ENCODE results near the gene RNU1-1. TPM values are rescaled to one million over a fixed set of nuclear protein-coding genes. Genes with fewer than 3 reads are reported as not detected.
"Not testable (repeated sequence)": the region's sequence is repeated elsewhere in the genome, so short reads cannot be mapped to it uniquely, and the experiment has no call there.

RNU1-1 gene
- total RNA-seq, 2 experiments from 2014 or later, result under 0.01 to 1,968 TPM

DNA sequence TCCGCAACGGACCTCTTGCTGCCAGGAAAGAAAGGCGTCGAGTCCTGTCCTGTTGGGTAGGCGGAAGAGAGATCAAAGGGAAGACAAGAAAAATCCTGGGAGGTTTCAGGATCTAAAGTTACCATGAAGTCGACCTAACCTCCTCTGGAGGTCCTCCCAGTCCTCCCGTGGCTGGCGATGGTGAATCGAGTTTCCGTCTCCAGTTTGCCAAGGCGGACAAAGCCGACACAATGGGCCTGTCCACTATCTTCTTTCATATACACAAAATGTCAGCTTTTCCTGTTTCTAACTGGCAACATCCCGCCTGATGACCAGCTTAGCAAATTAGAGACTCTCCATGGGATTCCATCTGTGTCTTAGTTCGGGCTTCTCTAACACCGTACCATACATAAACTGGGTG is 22.7 kb upstream of the RNU1-1 start:
- H3K9me2 ChIP-seq (ENCODE audit: insufficient read depth, low read length); H2AFZ ChIP-seq (ENCODE audit: low read length); DNase-seq (ENCODE audit: low spot score); intact Hi-C loops (cut with micrococcal nuclease; ENCODE audit: unreplicated experiment); H3K4me1 ChIP-seq (ENCODE audit: insufficient read depth, low read length, poor library complexity, severe bottlenecking); H4K20me1 ChIP-seq (ENCODE audit: insufficient read depth, low read length); BruUV-seq (replicated peaks); H3K36me3 ChIP-seq (ENCODE audit: insufficient read depth, low read length); H3K4me3 ChIP-seq (ENCODE audit: low read depth, low read length, poor library complexity, severe bottlenecking); H3K79me2 ChIP-seq (ENCODE audit: insufficient read depth, low read depth, low read length); POLR2A ChIA-PET; H3K4me2 ChIP-seq (ENCODE audit: low read length); CTCF ChIA-PET (ENCODE audit: unreplicated experiment); H3K9me3 ChIP-seq (ENCODE audit: low read length); H3K27ac ChIP-seq (ENCODE audit: low read depth, low read length, poor library complexity, severe bottlenecking): not testable (repeated sequence)

DNA sequence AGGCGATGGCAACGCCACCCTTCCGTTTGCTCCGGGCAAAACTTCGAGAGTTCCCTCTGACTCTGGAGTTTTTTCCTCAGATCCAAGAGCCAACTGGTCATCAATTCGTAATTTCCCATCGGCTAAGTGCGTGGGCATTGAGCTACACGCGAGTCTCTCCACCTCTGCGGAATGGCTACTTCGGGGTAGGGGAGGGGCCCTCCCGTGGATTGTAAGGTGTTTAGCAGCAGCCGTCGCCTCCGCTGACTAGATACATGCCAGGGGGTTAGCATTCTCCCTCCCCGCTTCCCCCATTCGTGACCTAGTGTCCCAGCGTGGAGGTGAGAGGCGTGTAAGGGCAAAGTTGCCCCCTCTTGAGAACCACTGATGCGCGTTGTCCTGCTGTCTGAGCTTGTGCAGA is 21.8 kb upstream of the RNU1-1 start:
- H3K4me1 ChIP-seq (ENCODE audit: insufficient read depth, low read length, poor library complexity, severe bottlenecking); H4K20me1 ChIP-seq (ENCODE audit: insufficient read depth, low read length); BruUV-seq (replicated peaks); H3K4me3 ChIP-seq (ENCODE audit: low read depth, low read length, poor library complexity, severe bottlenecking); H3K9me3 ChIP-seq (ENCODE audit: low read length); H3K4me2 ChIP-seq (ENCODE audit: low read length); H3K36me3 ChIP-seq (ENCODE audit: insufficient read depth, low read length); intact Hi-C loops (cut with micrococcal nuclease; ENCODE audit: unreplicated experiment); POLR2A ChIA-PET; H2AFZ ChIP-seq (ENCODE audit: low read length); H3K27ac ChIP-seq (ENCODE audit: low read depth, low read length, poor library complexity, severe bottlenecking); CTCF ChIA-PET (ENCODE audit: unreplicated experiment); DNase-seq (ENCODE audit: low spot score); H3K9me2 ChIP-seq (ENCODE audit: insufficient read depth, low read length); H3K79me2 ChIP-seq (ENCODE audit: insufficient read depth, low read depth, low read length): not testable (repeated sequence)

DNA sequence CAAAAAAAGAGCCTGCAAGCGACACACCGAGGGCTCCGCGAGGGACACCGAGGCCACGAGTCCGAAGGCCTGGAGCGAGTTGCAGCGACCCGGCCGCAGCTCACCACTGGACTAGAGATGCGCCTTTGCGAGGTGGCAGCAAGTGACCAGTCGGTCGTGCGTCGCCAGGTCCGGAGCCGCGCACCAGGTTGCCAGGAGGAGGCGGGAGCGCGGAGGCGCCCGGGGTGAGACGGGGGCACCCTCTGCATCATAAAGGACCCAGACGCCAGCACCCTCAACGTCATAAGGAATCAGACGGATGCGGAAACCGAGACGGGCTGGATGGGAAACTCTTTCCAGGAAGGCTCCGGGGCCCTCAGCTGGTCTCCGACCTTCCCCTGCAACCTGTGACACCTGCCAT is 21.4 kb upstream of the RNU1-1 start:
- H3K27ac ChIP-seq (ENCODE audit: low read depth, low read length, poor library complexity, severe bottlenecking); DNase-seq (ENCODE audit: low spot score); H4K20me1 ChIP-seq (ENCODE audit: insufficient read depth, low read length); H3K4me1 ChIP-seq (ENCODE audit: insufficient read depth, low read length, poor library complexity, severe bottlenecking); H2AFZ ChIP-seq (ENCODE audit: low read length); H3K79me2 ChIP-seq (ENCODE audit: insufficient read depth, low read depth, low read length); H3K4me2 ChIP-seq (ENCODE audit: low read length); H3K36me3 ChIP-seq (ENCODE audit: insufficient read depth, low read length); intact Hi-C loops (cut with micrococcal nuclease; ENCODE audit: unreplicated experiment); H3K4me3 ChIP-seq (ENCODE audit: low read depth, low read length, poor library complexity, severe bottlenecking); POLR2A ChIA-PET; CTCF ChIA-PET (ENCODE audit: unreplicated experiment); H3K9me2 ChIP-seq (ENCODE audit: insufficient read depth, low read length); BruUV-seq (replicated peaks); H3K9me3 ChIP-seq (ENCODE audit: low read length): not testable (repeated sequence)

DNA sequence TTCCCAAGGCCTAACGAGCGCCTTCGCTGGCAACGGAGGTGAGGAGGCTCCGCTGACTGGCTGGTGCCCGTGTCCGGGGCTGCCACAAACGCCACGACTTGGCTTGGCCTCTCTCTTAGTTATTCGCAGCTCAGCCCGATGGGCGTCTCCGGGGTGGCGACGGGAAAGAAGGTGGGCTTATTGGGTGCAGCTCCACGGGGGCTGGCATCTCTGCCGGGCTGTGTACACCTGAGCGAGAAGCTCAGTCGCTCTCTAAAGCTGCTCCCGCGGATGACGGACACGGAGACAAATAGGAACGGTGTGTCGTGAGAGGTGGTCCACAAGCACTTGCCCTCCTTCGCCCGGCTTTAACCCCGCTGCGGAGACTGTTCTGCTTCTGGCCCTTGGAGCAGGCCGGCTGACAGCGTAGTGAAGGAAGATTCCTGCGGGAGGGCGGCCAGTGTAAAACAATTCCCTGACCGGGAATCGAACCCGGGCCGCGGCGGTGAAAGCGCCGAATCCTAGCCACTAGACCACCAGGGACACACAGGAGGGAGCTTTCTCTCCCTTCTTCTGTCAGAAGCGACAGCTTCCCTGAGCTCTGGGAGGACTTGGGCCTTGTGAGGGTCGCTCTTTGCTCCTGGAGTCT is 20.9 kb upstream of the RNU1-1 start:
- CTCF ChIA-PET (ENCODE audit: unreplicated experiment); H3K36me3 ChIP-seq (ENCODE audit: insufficient read depth, low read length); H3K4me1 ChIP-seq (ENCODE audit: insufficient read depth, low read length, poor library complexity, severe bottlenecking); DNase-seq (ENCODE audit: low spot score); H3K4me2 ChIP-seq (ENCODE audit: low read length); H3K79me2 ChIP-seq (ENCODE audit: insufficient read depth, low read depth, low read length); H3K27ac ChIP-seq (ENCODE audit: low read depth, low read length, poor library complexity, severe bottlenecking); H4K20me1 ChIP-seq (ENCODE audit: insufficient read depth, low read length); H3K9me2 ChIP-seq (ENCODE audit: insufficient read depth, low read length); H2AFZ ChIP-seq (ENCODE audit: low read length); POLR2A ChIA-PET; BruUV-seq (replicated peaks); H3K9me3 ChIP-seq (ENCODE audit: low read length); intact Hi-C loops (cut with micrococcal nuclease; ENCODE audit: unreplicated experiment); H3K4me3 ChIP-seq (ENCODE audit: low read depth, low read length, poor library complexity, severe bottlenecking): not testable (repeated sequence)

DNA sequence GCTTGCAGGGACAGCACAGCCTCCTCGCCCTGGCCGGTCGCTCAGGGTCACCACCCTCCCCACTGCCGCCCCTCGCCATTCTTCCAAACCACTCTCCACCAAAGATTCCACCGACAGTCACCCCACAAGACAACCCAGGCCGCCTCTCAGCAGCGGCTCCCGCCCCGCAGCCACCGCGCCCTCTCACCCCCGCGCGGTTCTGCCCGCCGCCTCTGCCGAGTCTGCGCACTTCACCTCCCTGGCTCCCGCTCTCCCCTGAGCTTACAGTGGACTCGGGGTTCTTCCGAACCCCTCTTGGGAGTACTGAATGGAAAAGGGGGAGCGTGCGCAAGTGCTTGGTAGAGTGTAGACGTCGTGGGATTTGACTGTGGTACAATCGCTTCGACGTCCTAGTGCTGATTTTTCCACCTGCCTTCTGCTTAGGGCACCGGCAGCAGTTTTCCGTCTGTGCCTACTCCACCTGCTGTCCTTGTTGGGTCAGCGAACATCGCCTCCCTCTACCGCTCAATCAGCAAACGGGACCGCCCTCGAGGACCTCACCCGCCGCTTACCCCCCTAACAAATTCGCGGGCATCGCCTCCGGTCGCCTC is 20.2 kb upstream of the RNU1-1 start:
- DNase-seq (ENCODE audit: low spot score); CTCF ChIA-PET (ENCODE audit: unreplicated experiment); POLR2A ChIA-PET; H3K79me2 ChIP-seq (ENCODE audit: insufficient read depth, low read depth, low read length); H3K4me1 ChIP-seq (ENCODE audit: insufficient read depth, low read length, poor library complexity, severe bottlenecking); H3K27ac ChIP-seq (ENCODE audit: low read depth, low read length, poor library complexity, severe bottlenecking); H4K20me1 ChIP-seq (ENCODE audit: insufficient read depth, low read length); H3K36me3 ChIP-seq (ENCODE audit: insufficient read depth, low read length); H2AFZ ChIP-seq (ENCODE audit: low read length); BruUV-seq (replicated peaks); intact Hi-C loops (cut with micrococcal nuclease; ENCODE audit: unreplicated experiment); H3K9me2 ChIP-seq (ENCODE audit: insufficient read depth, low read length); H3K9me3 ChIP-seq (ENCODE audit: low read length); H3K4me3 ChIP-seq (ENCODE audit: low read depth, low read length, poor library complexity, severe bottlenecking); H3K4me2 ChIP-seq (ENCODE audit: low read length): not testable (repeated sequence)

DNA sequence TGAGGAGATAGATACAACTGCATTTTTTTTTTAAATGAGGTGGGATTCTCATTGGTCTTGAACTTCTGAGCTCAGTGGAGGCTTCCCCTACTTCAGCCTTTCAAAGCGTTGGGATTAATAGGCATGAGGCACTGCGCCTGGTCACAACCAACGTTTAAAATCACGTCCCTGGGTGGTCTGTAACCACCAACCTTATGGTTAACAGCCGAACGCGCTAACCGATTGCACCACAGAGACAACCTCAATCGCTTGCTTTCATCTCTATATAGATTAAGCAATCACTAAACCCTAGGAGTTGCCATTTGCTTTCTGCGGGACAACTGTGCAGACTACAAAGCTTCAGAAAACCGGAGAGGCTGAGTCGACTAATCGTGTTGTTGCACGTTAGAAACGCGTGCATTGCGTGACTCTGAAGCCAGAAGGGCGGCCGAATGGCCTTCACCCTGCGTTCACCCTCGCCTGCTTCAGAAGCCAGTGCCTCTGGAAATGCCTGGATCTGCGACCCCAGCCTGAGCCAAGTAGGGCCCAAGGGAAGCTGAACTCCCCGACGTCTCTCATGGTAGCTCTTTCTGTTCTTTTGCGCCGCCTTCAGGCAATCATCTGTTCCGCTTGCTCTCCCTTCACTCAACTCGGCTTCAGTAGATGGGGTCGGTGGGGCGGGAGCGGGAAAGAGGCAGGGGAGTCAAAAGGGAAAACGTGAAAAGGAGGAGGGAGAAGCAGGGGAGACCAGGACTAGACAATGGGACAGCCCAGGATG is 18.3 kb upstream of the RNU1-1 start:
- POLR2A ChIA-PET, result not testable (repeated sequence)
- CTCF ChIA-PET (ENCODE audit: unreplicated experiment), result interaction anchor here (0.6 kb wide), 1 partner anchor 77 kb away, joined by 3 read pairs; no protein-coding TSS in a partner anchor

More for the DNA sequence above, 18.3 kb upstream of the RNU1-1 start:
- H3K4me3 ChIP-seq (ENCODE audit: low read depth, low read length, poor library complexity, severe bottlenecking); H4K20me1 ChIP-seq (ENCODE audit: insufficient read depth, low read length); H3K27ac ChIP-seq (ENCODE audit: low read depth, low read length, poor library complexity, severe bottlenecking); intact Hi-C loops (cut with micrococcal nuclease; ENCODE audit: unreplicated experiment); H3K4me1 ChIP-seq (ENCODE audit: insufficient read depth, low read length, poor library complexity, severe bottlenecking); H3K36me3 ChIP-seq (ENCODE audit: insufficient read depth, low read length); H3K79me2 ChIP-seq (ENCODE audit: insufficient read depth, low read depth, low read length); H3K4me2 ChIP-seq (ENCODE audit: low read length); H3K9me3 ChIP-seq (ENCODE audit: low read length); H2AFZ ChIP-seq (ENCODE audit: low read length); BruUV-seq (replicated peaks); H3K9me2 ChIP-seq (ENCODE audit: insufficient read depth, low read length); DNase-seq (ENCODE audit: low spot score): not testable (repeated sequence)

All from OCI-LY7 (cell line).